DMS79 treated with DMSO at 0.1 percent for 48 hours (cell line): ENCODE data around the gene ZP2.
A peak's percentile ranks its signal among the peaks of the same experiment; 100 is the strongest.
"Not testable (repeated sequence)": the region's sequence is repeated elsewhere in the genome, so short reads cannot be mapped to it uniquely, and the experiment has no call there.

Source experiments
- DNase-seq: peaks from one replicate; lab custom pipeline; 2025; lab: John Stamatoyannopoulos, UW

Gene ZP2

DNA sequence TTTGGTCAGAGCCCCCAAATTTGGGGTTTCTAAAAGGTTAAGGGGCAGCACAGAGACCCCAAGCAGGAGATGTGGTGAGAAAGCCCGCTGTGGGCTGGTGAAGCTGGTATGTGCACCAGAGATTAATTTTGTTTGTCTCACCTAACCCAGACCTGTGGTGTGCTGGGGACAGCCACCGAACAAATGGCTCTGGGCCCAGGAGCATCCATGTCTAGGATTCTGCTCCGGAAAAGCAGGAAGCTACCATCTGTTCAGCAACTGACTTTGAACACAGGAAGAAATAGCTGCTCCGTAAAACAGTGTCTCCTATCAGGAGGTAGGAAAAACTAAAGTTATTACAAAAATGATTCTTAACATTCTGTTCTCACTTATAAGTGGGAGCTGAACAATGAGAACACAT is 2.7 kb upstream of the ZP2 start:
- no peak for DNase-seq

DNA sequence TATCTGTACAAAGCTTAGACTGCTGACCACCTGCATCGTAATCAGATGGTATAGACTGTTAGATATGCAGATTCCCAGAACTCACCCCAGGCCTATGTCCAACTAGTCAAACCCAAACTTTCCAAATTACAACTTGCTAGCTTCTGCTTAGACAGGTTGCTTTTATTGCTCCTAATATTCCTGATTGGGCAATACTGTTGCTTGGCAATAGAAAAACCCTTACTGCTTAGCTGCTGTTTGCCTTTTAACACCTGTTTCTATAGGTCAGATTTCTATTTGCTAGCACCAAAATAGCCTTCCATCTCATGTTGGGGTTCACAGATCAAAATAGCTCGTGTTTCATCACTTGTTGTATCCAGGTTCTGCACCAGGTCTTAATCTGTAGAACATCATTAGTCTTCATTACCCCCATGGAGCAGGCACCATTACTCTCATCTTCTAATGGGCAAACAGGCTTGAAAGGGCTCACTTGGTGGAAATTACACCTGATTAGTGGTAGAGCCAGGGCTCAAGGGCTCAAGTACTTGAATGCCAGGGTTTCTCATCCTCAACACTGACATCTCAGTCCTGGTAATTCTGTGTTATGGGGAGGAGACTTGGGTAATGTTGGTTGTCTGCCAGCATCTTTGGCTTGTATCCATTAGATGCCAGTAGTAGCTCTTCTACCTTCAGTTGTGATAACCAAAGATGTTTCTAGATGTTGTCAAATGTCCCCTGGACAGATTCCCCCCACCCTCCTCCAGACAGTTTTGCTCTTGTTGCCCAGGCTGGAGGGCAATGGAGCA is 2.7 kb downstream of the ZP2 start:
- DNase-seq, result no peak

DNA sequence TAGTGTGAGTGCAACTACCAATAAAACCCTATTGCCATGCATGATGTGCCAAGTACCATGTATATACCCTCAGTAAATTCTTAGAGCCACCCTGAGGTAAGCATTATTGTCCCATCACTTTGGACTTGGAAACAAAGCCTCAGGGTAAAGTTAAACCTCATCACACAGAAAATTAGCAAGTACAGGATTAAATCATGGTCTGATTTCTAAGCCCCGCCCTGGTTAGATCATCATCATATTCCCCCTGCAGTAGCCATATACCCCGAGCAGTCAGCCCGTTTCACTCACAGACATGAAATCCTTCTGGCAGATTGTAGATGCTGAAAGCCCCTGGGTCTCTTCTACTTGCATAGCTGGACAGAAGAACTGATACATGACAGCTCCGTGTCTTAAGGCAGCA is 4.8 kb downstream of the ZP2 start:
- DNase-seq, result no peak

DNA sequence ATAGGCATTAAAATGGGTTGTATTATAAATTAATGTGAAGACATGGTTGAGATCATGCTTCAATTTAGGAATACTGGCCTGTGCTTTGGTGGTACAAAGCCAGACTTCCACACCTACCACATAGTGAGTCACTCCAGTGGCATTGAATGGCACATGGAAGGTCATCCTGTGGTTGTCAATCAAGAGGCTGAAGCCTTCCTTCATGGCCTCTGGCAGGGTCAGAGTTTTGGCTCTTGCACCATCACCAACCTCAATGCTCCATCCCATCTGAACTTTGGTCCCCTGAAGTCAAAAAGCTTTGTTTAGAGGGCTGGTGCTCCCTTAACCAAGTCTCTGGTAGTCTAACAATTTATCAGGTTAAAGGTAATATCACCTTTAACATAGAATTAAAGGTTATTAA is 6.1 kb downstream of the ZP2 start:
- no peak for DNase-seq

DNA sequence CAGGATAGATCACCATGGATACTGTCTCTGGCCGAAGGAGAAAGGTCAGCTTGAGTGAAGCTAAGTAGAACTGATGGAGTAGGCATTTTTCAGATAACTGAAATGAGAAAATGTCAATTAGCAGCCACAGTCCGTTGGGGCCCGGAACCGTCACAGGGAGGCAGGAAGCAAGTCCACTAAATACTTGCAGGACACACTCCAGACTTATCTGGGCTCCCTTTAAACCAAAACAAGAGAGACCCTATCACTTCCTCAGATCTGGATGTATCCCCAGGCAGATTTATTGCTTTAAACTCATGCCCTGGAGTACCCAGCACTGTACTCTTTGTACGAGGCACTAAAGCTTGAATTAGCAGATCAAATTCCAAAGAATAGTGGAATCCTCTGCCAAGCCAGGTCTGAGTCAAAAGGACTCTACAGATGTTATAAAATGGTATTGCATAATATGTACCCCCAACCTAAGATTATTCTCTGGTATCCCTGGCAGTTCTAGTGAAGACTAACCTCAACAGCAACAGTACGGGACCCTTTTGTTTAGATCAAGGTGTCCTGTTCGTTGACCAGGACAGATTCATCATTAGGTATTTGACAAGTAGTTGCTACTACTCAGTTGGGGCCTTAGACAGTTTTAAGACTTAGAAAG is 8.1 kb downstream of the ZP2 start:
- DNase-seq, result no peak

DNA sequence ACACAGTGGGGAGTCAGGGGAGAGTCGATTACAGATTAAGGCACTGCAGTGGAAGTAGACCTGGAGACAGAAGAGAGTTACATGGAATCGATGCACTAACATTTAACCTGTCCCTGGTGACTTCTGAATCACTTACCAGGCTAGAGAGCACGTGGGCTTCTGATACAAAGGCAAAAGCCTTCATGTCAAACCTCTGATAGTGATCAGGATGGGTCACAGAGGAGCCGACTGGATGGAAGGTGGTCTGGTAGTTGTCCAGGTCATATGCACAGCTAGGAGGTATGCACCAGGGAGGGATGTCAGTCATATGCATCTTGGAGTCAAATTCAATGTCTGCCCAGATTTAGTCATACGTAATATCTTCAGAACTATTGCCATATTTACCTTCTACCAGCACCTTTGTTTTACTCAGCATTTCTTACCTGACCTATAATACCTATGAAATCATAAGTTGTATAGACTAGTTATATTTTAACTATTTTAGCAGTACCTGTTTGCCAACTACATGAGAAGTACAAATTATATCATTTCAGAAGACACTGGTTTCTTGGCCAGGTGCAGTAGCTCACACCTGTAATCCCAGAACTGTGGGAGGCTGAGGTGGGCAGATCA is 11.7 kb downstream of the ZP2 start:
- DNase-seq, result no peak

DNA sequence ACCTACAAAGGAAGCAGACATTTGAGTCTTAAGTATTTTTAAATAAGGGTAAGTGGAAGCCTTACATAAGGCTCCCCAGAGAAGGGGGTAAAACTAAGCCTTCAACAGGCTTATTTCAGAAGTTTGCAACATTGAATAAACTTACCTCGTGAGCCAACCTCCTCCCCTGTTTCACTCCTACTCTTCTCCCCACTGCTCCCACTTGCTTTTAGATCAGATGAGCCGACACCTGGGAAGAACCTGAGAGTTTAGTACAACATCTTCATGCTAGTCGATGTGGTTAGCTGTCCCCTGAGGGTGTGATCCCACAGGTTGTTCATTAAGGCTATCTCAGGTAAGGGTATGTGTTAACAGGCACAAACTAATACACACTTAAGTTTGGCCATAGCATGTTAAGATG is 13.8 kb downstream of the ZP2 start:
- no peak for DNase-seq

DNA sequence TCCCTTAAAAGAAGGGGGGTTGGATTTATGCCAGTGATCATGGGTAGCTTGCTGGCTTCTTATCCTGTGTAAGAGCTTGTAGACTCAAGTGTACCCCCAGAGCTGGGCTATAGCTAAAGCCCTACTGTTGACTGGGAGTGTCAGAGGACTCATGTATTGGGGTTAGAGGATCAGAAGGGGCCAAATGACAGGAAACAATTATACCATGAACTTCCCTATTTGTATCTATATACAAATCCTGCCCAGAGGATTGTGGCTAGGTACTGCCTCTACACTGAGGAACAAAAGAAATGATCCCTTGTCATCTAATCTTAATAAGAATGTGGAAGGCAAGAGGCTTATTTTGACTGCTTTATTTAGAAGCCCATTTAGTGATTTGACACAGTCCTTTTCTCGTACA is 14.3 kb downstream of the ZP2 start:
- no peak for DNase-seq

DNA sequence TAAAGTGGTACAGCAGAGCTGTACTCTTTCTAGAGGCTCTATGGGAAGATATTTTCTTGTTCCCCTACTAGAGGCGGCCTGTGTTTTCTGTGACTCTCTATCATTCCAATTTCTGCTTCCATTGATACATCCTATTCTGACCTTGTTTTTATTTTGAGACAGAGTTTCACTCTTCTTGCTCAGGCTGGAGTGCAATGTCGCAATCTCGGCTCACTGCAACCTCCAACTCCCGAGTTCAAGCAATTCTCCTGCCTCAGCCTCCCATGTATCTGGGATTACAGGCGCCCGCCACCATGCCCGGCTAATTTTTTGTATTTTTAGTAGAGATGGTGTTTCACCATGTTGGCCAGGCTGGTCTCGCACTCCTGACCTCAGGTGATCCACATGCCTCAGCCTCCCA is 16.0 kb downstream of the ZP2 start:
- not testable (repeated sequence) for DNase-seq

DNA sequence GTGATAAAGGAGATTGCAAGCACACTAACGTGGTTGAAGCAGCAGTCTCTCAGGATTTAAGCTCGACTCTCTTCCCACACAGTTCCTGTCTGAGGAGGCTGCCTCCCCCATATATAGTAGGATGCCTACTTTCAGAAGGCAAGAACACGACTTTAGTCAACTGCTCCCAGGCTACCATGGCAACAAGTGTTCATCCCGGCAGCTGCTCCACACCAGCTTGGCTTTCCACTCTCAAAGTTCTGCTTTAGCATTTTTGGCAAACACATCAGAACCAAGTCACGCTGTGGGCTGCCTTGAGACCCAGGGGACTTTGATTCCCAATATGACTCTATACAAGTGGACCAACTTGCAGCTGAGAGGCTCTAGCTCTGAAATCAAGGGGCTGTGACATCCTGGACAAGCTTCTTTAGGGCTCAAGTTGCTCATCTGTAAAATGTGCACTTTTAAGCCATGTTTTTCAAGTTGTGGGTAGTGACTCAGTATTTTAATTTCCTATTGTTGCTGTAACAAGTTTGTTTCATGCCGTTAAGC is 16.5 kb downstream of the ZP2 start:
- DNase-seq, result peak; percentile 14

DNA sequence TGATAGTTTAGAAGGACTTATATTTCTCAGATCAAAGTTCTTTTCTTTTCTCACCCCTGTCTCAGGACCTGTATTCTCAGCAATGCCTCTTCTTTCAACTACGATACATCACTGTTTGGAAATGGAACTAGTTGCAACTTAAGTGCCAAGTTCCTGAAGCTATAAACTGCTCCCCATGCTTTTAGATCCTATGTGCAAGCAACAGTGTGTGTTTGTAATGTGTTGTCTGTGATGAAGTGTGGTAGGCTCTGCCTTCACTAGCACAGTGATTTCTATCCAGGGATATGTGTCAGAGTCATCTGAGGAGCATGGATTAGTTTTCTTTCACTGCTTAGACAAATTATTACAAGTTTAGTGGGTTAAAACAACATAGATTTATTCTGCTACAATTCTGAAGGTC is 18.4 kb downstream of the ZP2 start:
- DNase-seq, result no peak

DNA sequence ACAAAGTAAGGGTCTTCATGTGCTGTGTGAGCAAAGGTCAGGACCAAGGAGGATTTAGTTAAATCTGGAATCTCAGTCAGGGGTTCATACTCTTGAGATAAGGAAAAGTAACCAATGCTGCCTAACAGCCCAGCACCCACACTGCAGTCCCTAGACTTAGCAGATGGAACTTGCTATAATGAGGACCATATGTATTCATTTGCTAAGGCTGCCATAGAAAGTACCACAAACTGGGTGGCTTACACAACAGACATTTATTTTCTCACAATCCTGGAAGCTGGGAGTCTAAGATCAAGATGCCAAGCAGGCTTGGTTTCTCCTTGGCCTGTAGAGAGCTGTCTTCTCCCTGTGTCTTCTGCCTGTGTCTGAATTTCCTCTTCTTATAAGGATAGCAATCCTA is 20.8 kb downstream of the ZP2 start:
- no peak for DNase-seq

DNA sequence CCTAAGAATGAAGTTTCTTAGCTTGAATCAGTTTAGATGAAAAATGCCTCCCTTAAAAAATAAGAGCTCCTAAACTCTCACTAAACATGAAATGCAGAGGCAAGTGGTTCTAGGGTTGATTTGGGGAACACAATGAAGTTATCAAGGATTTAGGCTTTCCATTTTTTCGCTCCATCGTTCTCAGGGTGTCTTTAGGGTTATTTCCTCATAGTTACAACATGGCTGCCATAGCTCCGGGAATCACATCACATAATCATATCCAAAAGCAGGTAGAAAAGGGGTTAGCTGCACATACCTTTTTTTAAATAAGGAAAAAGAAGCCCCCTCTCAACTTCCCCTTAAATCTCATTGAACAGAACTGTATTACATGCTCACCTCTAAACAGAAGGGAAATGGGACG is 21.4 kb downstream of the ZP2 start:
- DNase-seq, result no peak

DNA sequence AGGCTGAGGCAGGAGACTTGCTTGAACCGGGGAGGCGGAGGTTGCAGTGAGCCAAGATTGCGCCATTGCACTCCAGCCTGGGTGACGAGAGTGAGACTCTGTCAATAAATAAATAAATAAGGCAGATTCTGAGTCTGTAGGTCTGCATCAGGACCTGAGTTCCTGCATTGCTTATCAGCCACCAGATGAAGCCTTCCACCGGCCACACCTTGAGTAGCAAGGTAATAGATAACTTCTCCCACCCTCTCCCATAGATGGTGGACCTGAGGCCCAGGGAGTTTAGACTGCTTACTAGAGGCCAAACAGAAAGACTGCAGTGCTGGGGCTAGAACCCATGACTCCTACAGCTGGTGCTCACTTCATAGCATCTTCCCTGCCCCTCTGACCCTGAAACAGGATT is 22.1 kb downstream of the ZP2 start:
- DNase-seq, result no peak

DNA sequence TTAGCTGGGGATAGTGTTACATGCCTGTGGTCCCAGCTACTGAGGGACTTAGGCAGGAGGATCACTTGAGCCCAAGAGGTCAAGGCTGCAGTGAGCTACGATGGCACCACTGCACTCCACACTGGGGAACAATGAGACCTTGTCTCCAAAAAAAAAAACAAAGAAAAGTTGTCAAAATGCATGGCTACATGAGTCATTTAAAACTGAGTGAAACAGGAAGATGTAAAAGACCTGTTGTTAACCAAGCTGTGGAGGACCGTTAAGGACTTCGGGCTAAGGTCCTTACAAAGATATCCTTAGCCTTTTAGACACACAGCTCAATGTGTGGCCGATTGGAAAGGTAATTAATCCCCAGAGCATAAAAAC is 25.1 kb downstream of the ZP2 start:
- DNase-seq, result no peak

DNA sequence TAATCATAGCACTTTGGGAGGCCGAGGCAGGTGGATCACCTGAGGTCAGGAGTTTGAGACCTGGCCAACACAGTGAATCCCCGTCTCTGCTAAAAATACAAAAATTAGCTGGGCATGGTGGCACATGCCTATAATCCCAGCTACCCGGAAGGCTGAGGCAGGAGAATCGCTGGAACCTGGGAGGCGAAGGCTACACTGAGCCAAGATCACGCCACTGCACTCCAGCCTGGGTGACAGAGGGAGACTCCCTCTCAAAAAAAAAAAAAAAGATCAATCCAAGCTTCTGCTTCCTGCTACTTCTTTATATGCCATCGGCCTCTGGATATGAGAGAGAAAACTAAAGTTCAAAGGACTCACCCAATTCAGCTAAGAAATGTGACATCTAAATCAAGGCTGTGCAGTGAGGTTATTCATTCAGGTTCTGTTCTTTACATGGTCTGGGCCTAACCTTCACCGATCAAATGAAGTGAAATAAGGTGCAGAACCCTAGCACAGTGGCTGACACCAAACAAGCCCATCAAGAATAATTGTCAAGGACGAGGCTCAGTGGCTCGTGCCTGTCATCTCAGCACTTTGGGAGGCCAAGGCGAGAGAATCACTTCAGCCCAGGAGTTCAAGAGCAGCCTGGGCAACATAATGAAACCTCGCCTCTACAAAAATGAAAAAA is 25.6 kb downstream of the ZP2 start:
- no peak for DNase-seq

DNA sequence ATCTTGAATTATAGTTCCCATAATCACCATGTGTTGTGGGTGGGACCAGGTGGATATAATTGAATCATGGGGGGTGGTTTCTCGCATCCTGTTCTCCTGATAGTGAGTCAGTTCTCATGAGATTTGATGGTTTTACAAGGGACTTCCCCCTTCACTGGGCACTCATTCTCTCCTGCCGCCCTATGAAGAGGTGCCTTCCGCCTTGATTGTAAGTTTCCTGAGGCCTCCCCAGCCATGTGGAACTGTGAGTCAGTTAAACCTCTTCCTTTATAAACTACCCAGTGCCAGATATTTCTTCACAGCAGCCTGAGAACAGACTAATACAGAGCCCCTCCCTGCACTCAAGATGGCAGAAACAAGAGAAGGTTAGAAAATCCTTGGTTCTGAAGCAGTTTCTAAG is 26.5 kb downstream of the ZP2 start:
- no peak for DNase-seq

DNA sequence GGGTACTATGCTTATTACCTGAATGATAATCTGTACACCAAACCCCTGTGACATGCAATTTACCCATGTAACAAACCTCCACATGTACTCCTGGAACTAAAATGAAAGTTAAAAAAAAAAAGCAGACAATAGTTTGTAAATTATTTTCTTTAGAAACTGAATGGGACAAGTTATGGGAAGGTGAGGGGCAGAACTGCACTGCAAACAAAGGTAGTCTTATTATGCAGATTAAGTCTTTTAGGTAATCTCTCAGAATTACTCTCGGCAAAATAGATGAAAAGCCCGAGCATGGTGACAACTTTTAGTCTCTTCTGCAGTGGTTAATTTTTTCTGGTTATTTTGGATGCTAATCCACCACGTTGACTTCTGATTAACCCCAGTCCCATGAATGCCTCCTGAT is 27.4 kb downstream of the ZP2 start:
- no peak for DNase-seq

DNA sequence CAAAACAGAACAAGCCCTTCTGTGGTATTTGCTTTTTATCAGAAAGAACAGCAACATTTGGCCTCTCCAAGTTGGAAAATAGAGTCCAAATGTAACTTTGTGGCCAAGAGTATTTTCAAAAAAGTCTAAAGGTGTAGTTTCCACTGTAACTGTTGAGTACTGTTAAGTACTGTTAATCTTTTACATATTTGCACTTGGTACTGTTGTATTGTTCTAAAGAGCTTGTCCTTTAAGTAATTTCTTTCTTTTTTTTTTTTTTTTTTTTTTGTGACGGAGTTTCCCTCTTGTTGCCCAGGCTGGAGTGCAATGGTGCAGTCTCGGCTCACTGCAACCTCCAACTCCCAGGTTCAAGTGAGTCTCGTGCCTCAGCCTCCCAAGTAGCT is 31.4 kb downstream of the ZP2 start:
- DNase-seq, result no peak

DNA sequence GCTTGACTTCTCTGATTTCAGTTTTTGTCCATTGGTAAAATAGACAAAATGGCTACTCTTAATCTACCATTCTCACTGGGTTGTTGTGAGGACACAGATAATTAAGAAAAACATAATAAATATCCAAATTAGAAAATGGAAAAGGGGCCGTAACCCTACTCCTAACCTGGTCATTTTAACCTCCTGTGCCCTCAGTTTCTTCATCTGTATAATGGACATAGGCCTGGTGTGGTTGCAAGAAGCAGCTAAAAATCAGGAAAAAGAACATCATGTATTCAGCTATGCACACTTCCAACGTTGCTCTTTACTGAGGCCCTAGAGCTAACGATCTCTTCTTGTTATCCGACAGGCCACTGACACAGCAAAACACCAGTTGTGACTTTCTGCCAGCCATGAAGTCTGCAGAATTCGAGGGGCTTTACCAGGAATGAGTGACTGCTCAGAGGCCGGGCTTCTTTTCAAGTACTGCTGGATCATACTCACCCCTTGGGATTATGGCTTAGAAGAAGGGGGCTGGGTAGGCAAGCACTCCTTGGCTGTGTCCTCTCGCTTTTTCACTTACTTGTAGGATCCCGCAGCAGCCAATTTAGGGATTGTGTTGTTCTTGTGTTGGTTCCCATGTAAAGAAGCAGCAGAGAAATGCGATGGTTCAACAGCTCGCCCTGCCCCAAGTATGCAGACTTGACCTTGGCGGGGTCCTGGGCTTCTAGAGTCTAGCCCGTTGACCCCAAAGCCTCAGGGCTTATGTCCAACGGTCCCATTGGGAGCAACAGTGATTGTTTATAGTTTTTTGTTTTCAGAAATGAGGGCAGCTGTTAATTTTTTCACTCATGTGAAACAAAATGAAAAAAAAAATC is 32.0 kb downstream of the ZP2 start:
- DNase-seq, result no peak

DNA sequence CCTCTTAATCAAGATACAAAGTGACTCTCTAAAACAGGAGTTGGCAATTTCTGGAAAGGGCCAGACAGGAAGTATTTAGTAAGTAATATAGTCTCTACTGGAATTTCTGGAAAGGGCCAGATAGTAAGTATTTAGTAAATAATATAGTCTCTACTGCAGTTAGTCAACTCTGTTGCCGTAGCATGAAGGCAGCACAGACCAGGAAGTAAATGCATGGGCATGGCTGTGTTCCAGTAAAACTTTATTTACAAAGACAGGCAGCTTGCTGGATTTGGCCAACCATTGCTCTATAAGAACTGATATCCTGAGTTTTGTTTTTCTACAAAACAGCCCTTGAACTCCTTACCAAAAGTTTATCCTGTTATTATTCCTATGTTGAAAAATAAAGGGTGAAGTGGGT is 36.0 kb downstream of the ZP2 start:
- DNase-seq, result no peak

DNA sequence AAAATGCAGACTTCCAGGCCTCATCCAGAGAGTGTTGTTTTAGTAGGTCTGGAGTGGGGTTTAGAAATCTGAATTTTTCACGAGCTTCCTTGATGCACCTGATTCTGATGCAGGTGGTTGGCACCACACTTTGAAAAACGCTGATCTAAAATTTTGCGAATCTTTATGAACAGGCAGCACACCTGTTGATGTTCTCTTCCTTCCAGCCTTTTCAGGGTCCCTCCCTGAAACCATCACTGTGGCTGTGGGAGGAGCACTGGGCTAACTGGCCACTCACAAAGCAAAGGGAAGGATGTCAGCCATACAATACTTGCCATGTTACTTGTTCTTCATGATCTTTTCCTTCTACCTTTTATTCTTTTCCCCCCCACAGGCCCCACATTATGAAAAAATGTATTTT is 38.7 kb downstream of the ZP2 start:
- no peak for DNase-seq
